Measurements from ENCODE around the gene MYO1H. TPM values are rescaled to one million over a fixed set of nuclear protein-coding genes. Genes with fewer than 3 reads are reported as not detected.

MYO1H gene
- total RNA-seq, 2 donors from 2014 or later: not detected

DNA sequence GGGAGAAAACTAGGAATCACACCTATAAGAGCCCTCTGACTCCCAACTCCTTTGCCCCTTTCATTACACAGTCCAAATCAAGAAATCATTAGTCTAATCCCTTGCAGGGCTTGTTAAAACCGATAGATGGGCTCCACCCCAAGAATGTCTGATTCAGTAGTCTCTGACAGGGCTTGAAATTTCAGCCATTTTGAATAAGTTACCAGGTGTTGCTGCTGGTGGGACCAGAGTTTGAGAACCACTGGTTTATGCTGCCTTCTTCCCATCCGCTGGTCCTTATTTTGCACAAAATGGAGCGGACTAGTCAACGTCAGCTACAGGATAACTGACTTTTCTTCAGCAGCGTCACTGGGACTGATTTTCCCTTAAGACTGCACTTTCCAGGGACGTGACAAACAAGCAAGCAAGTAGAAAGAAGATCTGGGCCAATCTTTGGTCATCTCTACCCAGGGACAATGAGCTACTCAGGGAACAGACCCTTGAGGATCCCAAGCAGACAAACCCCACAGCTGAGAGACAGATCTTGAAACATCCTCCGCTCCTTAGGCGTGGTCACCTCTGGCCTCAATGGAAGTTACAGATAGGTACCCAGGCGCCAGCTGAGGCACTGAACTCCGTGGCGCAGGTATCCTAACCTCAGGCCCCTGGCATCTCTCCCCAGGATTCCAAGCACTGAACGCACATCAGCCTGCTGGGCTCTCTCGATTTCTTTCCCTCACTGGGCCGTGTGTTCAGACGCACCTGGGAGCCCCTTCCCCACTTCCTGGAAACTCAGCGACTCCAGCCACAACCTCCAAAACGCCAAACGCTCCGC lies 128.5 kb downstream of the MYO1H start:
- H3K4me3 Mint-ChIP-seq: peak overlapping the region; percentile 95
- peak overlapping the region; percentile 99 for H3K27ac Mint-ChIP-seq
- no peaks in the 10 kb centered on the region for H3K9me3 Mint-ChIP-seq
- peaks cover 28% of the 10 kb centered on the region for H3K36me3 Mint-ChIP-seq (ENCODE audit: low read depth)
- H3K27me3 Mint-ChIP-seq: no peaks in the 10 kb centered on the region
- peaks cover 23% of the 10 kb centered on the region for H3K4me1 Mint-ChIP-seq
- ATAC-seq (replicated peaks): no peak

- Mint-ChIP-seq H3K4me1 (peaks cover 23% of the 10 kb centered on the region), H3K36me3 (ENCODE audit: low read depth) (peaks cover 28% of the 10 kb centered on the region), H3K27me3 (no peaks in the 10 kb centered on the region), H3K27ac (peak overlapping the region; percentile 99), H3K4me3 (peak overlapping the region; percentile 95), H3K9me3 (no peaks in the 10 kb centered on the region)
- peak; percentile 8 for ATAC-seq (replicated peaks)
Measured at GRCh38 chr12:109476807-109477184, 129.1 kb downstream of the MYO1H start.

GRCh38 chr12:109477185-109477962 lies 129.7 kb downstream of the MYO1H start, which contains the start of the genes KCTD10 and UBE3B:
KCTD10 (minus strand) TSS chr12:109477300; CDS start chr12:109477262, 38 bp downstream.
UBE3B (plus strand) TSS chr12:109477634; CDS start chr12:109483552, 5,918 bp downstream.
- Mint-ChIP-seq H3K4me1 (peaks cover 23% of the 10 kb centered on the region), H3K27me3 (no peaks in the 10 kb centered on the region), H3K27ac (peak within 1 kb of the TSS; percentile 99), H3K9me3 (no peaks in the 10 kb centered on the region), H3K4me3 (peak within 1 kb of the TSS; percentile 95), H3K36me3 (ENCODE audit: low read depth) (peaks cover 28% of the 10 kb centered on the region)
- peak; percentile 98 for ATAC-seq (replicated peaks)

GRCh38 chr12:109477963-109478315 lies 130.2 kb downstream of the MYO1H start:
- H3K4me3 Mint-ChIP-seq: peak overlapping the region; percentile 95
- peaks cover 23% of the 10 kb centered on the region for H3K4me1 Mint-ChIP-seq
- peaks cover 28% of the 10 kb centered on the region for H3K36me3 Mint-ChIP-seq (ENCODE audit: low read depth)
- no peaks in the 10 kb centered on the region for H3K27me3 Mint-ChIP-seq
- peak overlapping the region; percentile 99 for H3K27ac Mint-ChIP-seq
- no peak for ATAC-seq (replicated peaks)
- H3K9me3 Mint-ChIP-seq: no peaks in the 10 kb centered on the region

DNA sequence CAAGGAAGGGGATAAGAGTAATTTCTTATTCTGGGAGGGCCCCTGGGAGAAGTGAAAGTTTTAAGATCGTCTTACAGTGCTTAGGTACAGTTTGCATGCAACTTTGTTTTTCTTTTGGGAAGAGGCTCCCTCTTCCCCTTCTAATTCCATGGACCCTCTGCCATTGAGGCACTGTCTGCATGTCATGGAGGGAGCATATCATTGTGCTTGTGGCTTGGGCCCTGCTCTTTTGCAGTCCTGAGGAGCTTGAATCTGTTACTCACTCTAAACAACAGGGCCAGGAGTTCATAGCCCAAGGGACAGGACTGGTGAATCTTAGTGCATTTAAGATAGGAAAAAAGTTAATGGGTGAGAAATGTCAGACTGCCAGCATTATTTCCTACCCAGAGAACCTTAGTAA lies 132.1 kb downstream of the MYO1H start:
- no peak overlapping the region for H3K4me3 Mint-ChIP-seq
- H3K27ac Mint-ChIP-seq: peak overlapping the region; percentile 59
- H3K36me3 Mint-ChIP-seq (ENCODE audit: low read depth): peaks cover 35% of the 10 kb centered on the region
- H3K27me3 Mint-ChIP-seq: no peaks in the 10 kb centered on the region
- H3K4me1 Mint-ChIP-seq: peaks cover 23% of the 10 kb centered on the region
- no peak for ATAC-seq (replicated peaks)
- no peaks in the 10 kb centered on the region for H3K9me3 Mint-ChIP-seq

- ATAC-seq (replicated peaks): no peak
- no peaks in the 10 kb centered on the region for H3K27me3 Mint-ChIP-seq
- peaks cover 40% of the 10 kb centered on the region for H3K36me3 Mint-ChIP-seq (ENCODE audit: low read depth)
- no peak overlapping the region for H3K27ac Mint-ChIP-seq
- no peak overlapping the region for H3K4me3 Mint-ChIP-seq
- H3K9me3 Mint-ChIP-seq: no peaks in the 10 kb centered on the region
- H3K4me1 Mint-ChIP-seq: peaks cover 23% of the 10 kb centered on the region
Measured at GRCh38 chr12:109480356-109480755, 132.7 kb downstream of the MYO1H start.

DNA sequence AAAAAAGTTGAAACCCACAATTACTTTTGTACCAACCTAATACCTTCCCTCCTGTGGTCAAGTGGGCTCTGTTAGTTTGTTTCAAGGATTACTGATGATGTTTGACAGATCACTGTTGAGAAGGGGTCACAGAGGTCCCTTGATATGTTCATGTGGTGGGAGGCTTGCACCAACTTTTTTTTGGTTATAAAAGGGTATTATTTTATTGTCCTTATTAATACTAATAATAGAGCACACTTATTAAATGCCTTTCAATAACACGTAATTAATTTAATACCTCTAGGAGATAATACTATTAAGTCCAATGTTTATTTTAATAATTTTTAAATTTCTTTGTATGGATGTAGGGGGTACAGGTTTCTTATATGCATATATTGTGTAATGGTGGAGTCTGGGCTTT lies 134.2 kb downstream of the MYO1H start:
- H3K36me3 Mint-ChIP-seq (ENCODE audit: low read depth): peaks cover 51% of the 10 kb centered on the region
- no peak overlapping the region for H3K4me3 Mint-ChIP-seq
- H3K27ac Mint-ChIP-seq: no peak overlapping the region
- H3K9me3 Mint-ChIP-seq: no peaks in the 10 kb centered on the region
- no peak for ATAC-seq (replicated peaks)
- H3K27me3 Mint-ChIP-seq: no peaks in the 10 kb centered on the region
- peaks cover 12% of the 10 kb centered on the region for H3K4me1 Mint-ChIP-seq

- Mint-ChIP-seq H3K36me3 (ENCODE audit: low read depth) (peaks cover 51% of the 10 kb centered on the region), H3K4me3 (no peak overlapping the region), H3K9me3 (no peaks in the 10 kb centered on the region), H3K27me3 (no peaks in the 10 kb centered on the region), H3K4me1 (peaks cover 10% of the 10 kb centered on the region), H3K27ac (no peak overlapping the region)
- no peak for ATAC-seq (replicated peaks)
Measured at GRCh38 chr12:109482491-109482890, 134.8 kb downstream of the MYO1H start.

DNA sequence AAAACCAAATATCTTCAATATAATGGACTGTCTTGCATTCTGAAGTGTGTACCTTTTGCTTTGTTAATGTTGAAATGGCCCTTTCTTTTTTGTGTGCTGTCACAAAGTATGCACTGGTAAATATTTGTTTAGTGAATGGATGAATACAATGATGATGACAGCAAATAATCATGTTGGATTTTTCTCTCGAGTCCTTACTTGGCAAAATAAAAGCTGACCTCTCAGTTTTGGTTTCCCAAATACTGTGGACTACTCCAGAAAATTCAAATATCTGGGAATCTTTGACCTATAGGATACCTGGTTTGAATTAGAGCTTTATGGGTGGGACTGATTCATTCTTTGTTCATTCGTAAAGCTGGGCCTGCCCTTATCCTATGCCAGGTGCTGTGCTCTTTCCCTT lies 135.2 kb downstream of the MYO1H start:
- Mint-ChIP-seq H3K36me3 (ENCODE audit: low read depth) (peaks cover 55% of the 10 kb centered on the region), H3K4me3 (no peak overlapping the region), H3K27ac (no peak overlapping the region), H3K27me3 (no peaks in the 10 kb centered on the region), H3K4me1 (peaks cover 10% of the 10 kb centered on the region), H3K9me3 (no peaks in the 10 kb centered on the region)
- no peak for ATAC-seq (replicated peaks)

DNA sequence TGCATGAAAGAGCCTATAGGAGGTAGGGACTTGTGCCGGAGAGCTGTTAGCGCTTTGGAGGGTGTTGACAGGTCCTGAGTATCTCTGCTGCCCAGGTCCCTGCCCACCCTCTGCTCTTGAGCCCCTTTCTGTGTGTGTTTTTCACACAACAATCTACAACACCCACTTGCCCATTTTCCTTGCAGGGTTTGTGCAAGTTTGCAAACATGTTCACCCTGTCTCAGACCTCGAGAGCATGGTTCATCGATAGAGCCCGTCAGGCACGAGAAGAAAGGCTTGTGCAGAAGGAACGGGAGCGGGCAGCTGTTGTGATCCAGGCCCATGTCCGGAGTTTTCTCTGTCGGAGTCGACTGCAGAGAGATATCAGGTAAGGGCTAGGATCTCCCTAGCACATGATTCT lies 135.6 kb downstream of the MYO1H start:
- no peak overlapping the region for H3K27ac Mint-ChIP-seq
- no peak for ATAC-seq (replicated peaks)
- no peak overlapping the region for H3K4me3 Mint-ChIP-seq
- no peaks in the 10 kb centered on the region for H3K9me3 Mint-ChIP-seq
- H3K4me1 Mint-ChIP-seq: peaks cover 10% of the 10 kb centered on the region
- peaks cover 59% of the 10 kb centered on the region for H3K36me3 Mint-ChIP-seq (ENCODE audit: low read depth)
- no peaks in the 10 kb centered on the region for H3K27me3 Mint-ChIP-seq

- Mint-ChIP-seq H3K27me3 (no peaks in the 10 kb centered on the region), H3K9me3 (no peaks in the 10 kb centered on the region), H3K27ac (no peak overlapping the region), H3K36me3 (ENCODE audit: low read depth) (peaks cover 72% of the 10 kb centered on the region), H3K4me3 (no peak overlapping the region), H3K4me1 (no peaks in the 10 kb centered on the region)
- ATAC-seq (replicated peaks): no peak
Measured at GRCh38 chr12:109485201-109485600, 137.5 kb downstream of the MYO1H start.

GRCh38 chr12:109487181-109488050 lies 139.7 kb downstream of the MYO1H start:
- Mint-ChIP-seq H3K9me3 (no peaks in the 10 kb centered on the region), H3K4me1 (no peaks in the 10 kb centered on the region), H3K27me3 (no peaks in the 10 kb centered on the region), H3K4me3 (no peak overlapping the region), H3K27ac (no peak overlapping the region), H3K36me3 (ENCODE audit: low read depth) (peaks cover 93% of the 10 kb centered on the region)
- ATAC-seq (replicated peaks): no peak

- ATAC-seq (replicated peaks): no peak
- no peaks in the 10 kb centered on the region for H3K4me1 Mint-ChIP-seq
- no peaks in the 10 kb centered on the region for H3K27me3 Mint-ChIP-seq
- H3K27ac Mint-ChIP-seq: no peak overlapping the region
- no peaks in the 10 kb centered on the region for H3K9me3 Mint-ChIP-seq
- peaks cover 95% of the 10 kb centered on the region for H3K36me3 Mint-ChIP-seq (ENCODE audit: low read depth)
- no peak overlapping the region for H3K4me3 Mint-ChIP-seq
Measured at GRCh38 chr12:109488051-109488665, 140.5 kb downstream of the MYO1H start.

Data from activated T-helper 17 cell treated with anti-CD3 and anti-CD28 coated beads, Interleukin-2, amount 50 U/mL, for 72 hours (primary cell).